Activated CD4-positive, alpha-beta T cell treated with anti-CD3 and anti-CD28 coated beads for 36 hours (primary cell): Measurements from ENCODE around the gene MICAL2. TPM values are rescaled to one million over a fixed set of nuclear protein-coding genes. Genes with fewer than 3 reads are reported as not detected.
A peak's percentile ranks its signal among the peaks of the same experiment; 100 is the strongest.

Source experiments
- ATAC-seq: fragments of 200-7000 bp; cut with Tn5 transposase; one replicate; pipeline ENCODE4 v1.10.0; 2021; ENCODE audit warnings: mild to moderate bottlenecking, moderate library complexity
- CTCF ChIA-PET: fragments of 350-600 bp; sonication (Branson Sonifier 250); formaldehyde crosslinking; loops from one replicate; lab custom pipeline; 2021; ENCODE audit warnings: antibody characterized with exemption; lab: Charles Lee
- POLR2A ChIA-PET: fragments of 350-600 bp; sonication (Branson Sonifier 250); formaldehyde crosslinking; loops from one replicate; lab custom pipeline; 2021; ENCODE audit warnings: antibody characterized with exemption, inconsistent platforms; lab: Charles Lee
- DNase-seq: peaks from one replicate; pipeline ENCODE4 v3.0.0-alpha.2; 2020
- H3K27ac Mint-ChIP-seq: one replicate; pipeline ENCODE4 v1.8.0; 2021; ENCODE audit warnings: mixed read lengths
- H3K27me3 Mint-ChIP-seq: one replicate; pipeline ENCODE4 v1.8.0; 2021; ENCODE audit warnings: mixed read lengths
- H3K36me3 Mint-ChIP-seq: one replicate; pipeline ENCODE4 v1.8.0; 2021; ENCODE audit warnings: low read depth, mixed read lengths
- H3K4me1 Mint-ChIP-seq: one replicate; pipeline ENCODE4 v1.8.0; 2021; ENCODE audit warnings: mixed read lengths
- H3K4me3 Mint-ChIP-seq: one replicate; pipeline ENCODE4 v1.8.0; 2021; ENCODE audit warnings: mild to moderate bottlenecking, moderate library complexity, mixed read lengths
- H3K9me3 Mint-ChIP-seq: one replicate; pipeline ENCODE4 v1.8.0; 2021; ENCODE audit warnings: low read depth, mixed read lengths
- intact Hi-C, 2 experiments: fragments of 100-400 bp; cut with DNase I in 1 of 2; cut with micrococcal nuclease in 1 of 2; formaldehyde crosslinking; loops; one replicate each; pipeline versions ENCODE4 v1.14.2 to v1.15.1; 2022 to 2024; cut with DNase I, micrococcal nuclease
- total RNA-seq, 2 experiments: library from RNA; stranded (reverse); gene quantifications; one replicate each; pipeline ENCODE4 v1.2.3, GENCODE V29; 2021

Gene MICAL2
- total RNA-seq, 2 experiments from 2014 or later: 186 to 207 TPM

GRCh38 chr11:12119502-12119901, 9.1 kb downstream of the MICAL2 start:
- H3K36me3 Mint-ChIP-seq: peaks cover 7% of the 10 kb centered on the region
- no peak overlapping the region for H3K27ac Mint-ChIP-seq
- H3K27me3 Mint-ChIP-seq: no peaks in the 10 kb centered on the region
- H3K4me3 Mint-ChIP-seq: no peak overlapping the region
- ChIA-PET POLR2A (interaction anchor here (1.0 kb wide), 1 partner anchor 31 kb away, joined by 3 read pairs; no protein-coding TSS in a partner anchor), CTCF (interaction anchor here (0.6 to 3.0 kb wide), 4 partner anchors 17 to 117 kb away, joined by 3 to 8 read pairs (median 4); no protein-coding TSS in a partner anchor)
- no peaks in the 10 kb centered on the region for H3K9me3 Mint-ChIP-seq
- intact Hi-C loops: loop anchor here in 1 of 2 experiments (10.0 kb wide), 1 partner anchor 275 kb away; the partner anchor contains the start of gene USP47
- DNase-seq (no peak), ATAC-seq (no peak)
- H3K4me1 Mint-ChIP-seq: peaks cover 52% of the 10 kb centered on the region

GRCh38 chr11:12120031-12121008, 9.9 kb downstream of the MICAL2 start:
- POLR2A ChIA-PET: interaction anchor here (1.0 kb wide), 1 partner anchor 31 kb away, joined by 3 read pairs; no protein-coding TSS in a partner anchor
- no peak for ATAC-seq
- DNase-seq: no peak

GRCh38 chr11:12121011-12121410, 10.6 kb downstream of the MICAL2 start:
- H3K36me3 Mint-ChIP-seq: peaks cover 10% of the 10 kb centered on the region
- peaks cover 66% of the 10 kb centered on the region for H3K4me1 Mint-ChIP-seq
- no peaks in the 10 kb centered on the region for H3K9me3 Mint-ChIP-seq
- ATAC-seq (no peak), DNase-seq (no peak)
- POLR2A ChIA-PET: no interaction called here
- H3K27ac Mint-ChIP-seq: no peak overlapping the region
- no peak overlapping the region for H3K4me3 Mint-ChIP-seq
- intact Hi-C loops: no loop called here
- no peaks in the 10 kb centered on the region for H3K27me3 Mint-ChIP-seq
- CTCF ChIA-PET: interaction anchor here (0.7 to 3.0 kb wide), 4 partner anchors 15 to 116 kb away, joined by 3 to 8 read pairs (median 3); no protein-coding TSS in a partner anchor

More at GRCh38 chr11:12120031-12121008, 9.9 kb downstream of the MICAL2 start:
- Mint-ChIP-seq H3K4me1 (peaks cover 59% of the 10 kb centered on the region), H3K27ac (no peak overlapping the region), H3K4me3 (no peak overlapping the region), H3K27me3 (no peaks in the 10 kb centered on the region), H3K36me3 (peaks cover 10% of the 10 kb centered on the region), H3K9me3 (no peaks in the 10 kb centered on the region)
- intact Hi-C loops: no loop called here
- CTCF ChIA-PET: interaction anchor here (1.1 to 3.0 kb wide), 2 partner anchors 18 to 116 kb away, joined by 3 to 8 read pairs; no protein-coding TSS in a partner anchor

GRCh38 chr11:12121517-12121916, 11.1 kb downstream of the MICAL2 start:
- H3K27ac Mint-ChIP-seq: peak overlapping the region; percentile 25
- peaks cover 8% of the 10 kb centered on the region for H3K36me3 Mint-ChIP-seq
- H3K4me1 Mint-ChIP-seq: peaks cover 68% of the 10 kb centered on the region
- POLR2A ChIA-PET: no interaction called here
- CTCF ChIA-PET: interaction anchor here (0.7 to 3.0 kb wide), 4 partner anchors 16 to 115 kb away, joined by 3 to 8 read pairs (median 3); no protein-coding TSS in a partner anchor
- ATAC-seq (no peak), DNase-seq (no peak)
- no peaks in the 10 kb centered on the region for H3K27me3 Mint-ChIP-seq
- intact Hi-C loops: no loop called here
- H3K4me3 Mint-ChIP-seq: no peak overlapping the region
- H3K9me3 Mint-ChIP-seq: no peaks in the 10 kb centered on the region

- Mint-ChIP-seq H3K4me1 (peaks cover 68% of the 10 kb centered on the region), H3K27me3 (no peaks in the 10 kb centered on the region), H3K27ac (peak overlapping the region; percentile 25), H3K9me3 (no peaks in the 10 kb centered on the region), H3K36me3 (peaks cover 6% of the 10 kb centered on the region), H3K4me3 (no peak overlapping the region)
- CTCF ChIA-PET: interaction anchor here (0.7 to 3.0 kb wide), 3 partner anchors 17 to 115 kb away, joined by 3 to 8 read pairs (median 3); no protein-coding TSS in a partner anchor
- peak; percentile 22 for ATAC-seq
- no peak for DNase-seq
- intact Hi-C loops: no loop called here
- POLR2A ChIA-PET: interaction anchor here (0.7 kb wide), 1 partner anchor 68 kb away, joined by 3 read pairs; no protein-coding TSS in a partner anchor
These were observed 11.7 kb downstream of the MICAL2 start for GRCh38 chr11:12122083-12122482.

- Mint-ChIP-seq H3K9me3 (no peaks in the 10 kb centered on the region), H3K36me3 (peaks cover 3% of the 10 kb centered on the region), H3K27me3 (no peaks in the 10 kb centered on the region), H3K4me1 (peaks cover 68% of the 10 kb centered on the region), H3K4me3 (no peak overlapping the region), H3K27ac (no peak overlapping the region)
- DNase-seq (no peak), ATAC-seq (no peak)
- intact Hi-C loops: no loop called here
- POLR2A ChIA-PET: no interaction called here
- CTCF ChIA-PET: interaction anchor here (0.6 to 2.0 kb wide), 5 partner anchors 11 to 123 kb away, joined by 3 to 5 read pairs (median 3); no protein-coding TSS in a partner anchor
These were observed 12.9 kb downstream of the MICAL2 start for GRCh38 chr11:12123273-12123672.

- no peaks in the 10 kb centered on the region for H3K27me3 Mint-ChIP-seq
- CTCF ChIA-PET: interaction anchor here (0.6 to 2.0 kb wide), 4 partner anchors 12 to 125 kb away, joined by 3 to 5 read pairs (median 4); no protein-coding TSS in a partner anchor
- no peak overlapping the region for H3K27ac Mint-ChIP-seq
- peaks cover 66% of the 10 kb centered on the region for H3K4me1 Mint-ChIP-seq
- peaks cover 3% of the 10 kb centered on the region for H3K36me3 Mint-ChIP-seq
- POLR2A ChIA-PET: no interaction called here
- ATAC-seq (no peak), DNase-seq (no peak)
- intact Hi-C loops: no loop called here
- H3K9me3 Mint-ChIP-seq: no peaks in the 10 kb centered on the region
- no peak overlapping the region for H3K4me3 Mint-ChIP-seq
These were observed 13.4 kb downstream of the MICAL2 start for GRCh38 chr11:12123799-12124198.

GRCh38 chr11:12124306-12124705, 13.9 kb downstream of the MICAL2 start:
- peak overlapping the region; percentile 87 for H3K27ac Mint-ChIP-seq
- no peak overlapping the region for H3K4me3 Mint-ChIP-seq
- ATAC-seq (no peak), DNase-seq (no peak)
- ChIA-PET POLR2A (no interaction called here), CTCF (interaction anchor here (1.3 to 2.0 kb wide), 4 partner anchors 11 to 124 kb away, joined by 3 to 5 read pairs (median 4); no protein-coding TSS in a partner anchor)
- no peaks in the 10 kb centered on the region for H3K9me3 Mint-ChIP-seq
- H3K36me3 Mint-ChIP-seq: peaks cover 3% of the 10 kb centered on the region
- peaks cover 68% of the 10 kb centered on the region for H3K4me1 Mint-ChIP-seq
- intact Hi-C loops: no loop called here
- H3K27me3 Mint-ChIP-seq: no peaks in the 10 kb centered on the region

GRCh38 chr11:12125609-12126149, 15.3 kb downstream of the MICAL2 start:
- H3K4me1 Mint-ChIP-seq: peaks cover 71% of the 10 kb centered on the region
- intact Hi-C loops: no loop called here
- no peak overlapping the region for H3K27ac Mint-ChIP-seq
- peaks cover 5% of the 10 kb centered on the region for H3K36me3 Mint-ChIP-seq
- ChIA-PET POLR2A (no interaction called here), CTCF (interaction anchor here (1.2 to 1.5 kb wide), 2 partner anchors 10 to 11 kb away, joined by 3 to 4 read pairs; no protein-coding TSS in a partner anchor)
- DNase-seq: peak; percentile 48
- ATAC-seq: peak; percentile 50
- no peak overlapping the region for H3K4me3 Mint-ChIP-seq
- H3K27me3 Mint-ChIP-seq: no peaks in the 10 kb centered on the region
- H3K9me3 Mint-ChIP-seq: no peaks in the 10 kb centered on the region

GRCh38 chr11:12126344-12127019, 16.1 kb downstream of the MICAL2 start:
- Mint-ChIP-seq H3K27me3 (no peaks in the 10 kb centered on the region), H3K27ac (peak overlapping the region; percentile 23), H3K9me3 (no peaks in the 10 kb centered on the region), H3K4me1 (peaks cover 71% of the 10 kb centered on the region), H3K36me3 (peaks cover 6% of the 10 kb centered on the region), H3K4me3 (no peak overlapping the region)
- DNase-seq (no peak), ATAC-seq (no peak)
- ChIA-PET POLR2A (interaction anchor here (0.6 kb wide), 1 partner anchor 22 kb away, joined by 4 read pairs; no protein-coding TSS in a partner anchor), CTCF (interaction anchor here (0.7 to 1.7 kb wide), 3 partner anchors 8 to 26 kb away, joined by 3 to 5 read pairs (median 4); no protein-coding TSS in a partner anchor)
- intact Hi-C loops: no loop called here
